RWPE2 (cell line): Measurements from ENCODE around the gene POLD1.

Source experiments
- ATAC-seq: fragments of 200-7000 bp; cut with Tn5 transposase; 3 replicates; pipeline ENCODE4 v1.9.1; 2021; ENCODE audit warnings: low read depth
- DNase-seq: peaks from one replicate; pipeline ENCODE4 v3.0.0-alpha.2; 2020; ENCODE audit warnings: low spot score
- H3K27ac ChIP-seq: fragments of 450-650 bp; 2 replicates; pipeline ENCODE4 v1.5.1; 2017; ENCODE audit warnings: mild to moderate bottlenecking; ENCODE audit not compliant: poor library complexity, severe bottlenecking
- H3K27me3 ChIP-seq: fragments of 250-450 bp; sonication (Bioruptor Pico); 2 replicates; pipeline ENCODE4 v1.5.1; 2021; ENCODE audit warnings: mild to moderate bottlenecking, moderate library complexity; ENCODE audit not compliant: insufficient read depth, poor library complexity, severe bottlenecking
- H3K36me3 ChIP-seq: fragments of 250-450 bp; sonication (Bioruptor Pico); 2 replicates; pipeline ENCODE4 v1.5.1; 2020; ENCODE audit warnings: low read depth, mild to moderate bottlenecking, moderate library complexity
- H3K4me1 ChIP-seq: fragments of 250-450 bp; sonication (Bioruptor Pico); 2 replicates; pipeline ENCODE4 v1.5.1; 2021; ENCODE audit warnings: mild to moderate bottlenecking, moderate library complexity; ENCODE audit not compliant: insufficient read depth, poor library complexity, severe bottlenecking
- H3K4me3 ChIP-seq: fragments of 250-450 bp; sonication (Bioruptor Pico); 2 replicates; pipeline ENCODE4 v1.5.1; 2021; ENCODE audit warnings: mild to moderate bottlenecking, moderate library complexity; ENCODE audit not compliant: severe bottlenecking
- H3K9me3 ChIP-seq: fragments of 250-450 bp; sonication (Bioruptor Pico); 2 replicates; pipeline ENCODE4 v1.5.1; 2021; ENCODE audit warnings: mild to moderate bottlenecking, moderate library complexity; ENCODE audit not compliant: severe bottlenecking
- TF ChIP-seq, protein P1 (sequence below): fragments of 450-650 bp; IDR thresholded peaks from one replicate; pipeline ENCODE4 v1.5.1; 2017; ENCODE audit warnings: mild to moderate bottlenecking, moderate library complexity; ENCODE audit not compliant: poor library complexity, severe bottlenecking

The POLD1 gene

DNA sequence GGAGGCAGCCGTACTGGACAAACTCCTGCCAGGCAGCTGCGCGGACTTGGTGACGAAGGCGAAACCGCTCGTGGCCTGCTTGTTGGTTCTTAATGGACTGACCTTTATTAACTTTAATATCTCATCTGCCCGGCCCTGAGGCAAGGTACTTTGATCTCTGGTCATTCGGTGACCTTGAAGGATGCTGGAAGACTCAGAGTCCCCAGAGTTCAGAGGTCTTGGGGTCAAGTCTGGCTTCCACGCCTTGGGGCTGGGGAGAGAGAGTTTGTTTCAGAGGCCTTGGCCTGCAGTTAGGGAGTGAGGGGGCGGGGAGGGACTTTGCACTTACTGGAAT is 82.5 kb downstream of the POLD1 start:
- DNase-seq = no peak
- H3K9me3 ChIP-seq = no peaks in the 10 kb centered on the region
- no peaks in the 10 kb centered on the region for H3K4me1 ChIP-seq
- H3K27ac ChIP-seq = no peak overlapping the region
- no peak overlapping the region for H3K4me3 ChIP-seq
- ATAC-seq = no peak
- H3K27me3 ChIP-seq = no peaks in the 10 kb centered on the region
- TF ChIP-seq, protein P1, sequence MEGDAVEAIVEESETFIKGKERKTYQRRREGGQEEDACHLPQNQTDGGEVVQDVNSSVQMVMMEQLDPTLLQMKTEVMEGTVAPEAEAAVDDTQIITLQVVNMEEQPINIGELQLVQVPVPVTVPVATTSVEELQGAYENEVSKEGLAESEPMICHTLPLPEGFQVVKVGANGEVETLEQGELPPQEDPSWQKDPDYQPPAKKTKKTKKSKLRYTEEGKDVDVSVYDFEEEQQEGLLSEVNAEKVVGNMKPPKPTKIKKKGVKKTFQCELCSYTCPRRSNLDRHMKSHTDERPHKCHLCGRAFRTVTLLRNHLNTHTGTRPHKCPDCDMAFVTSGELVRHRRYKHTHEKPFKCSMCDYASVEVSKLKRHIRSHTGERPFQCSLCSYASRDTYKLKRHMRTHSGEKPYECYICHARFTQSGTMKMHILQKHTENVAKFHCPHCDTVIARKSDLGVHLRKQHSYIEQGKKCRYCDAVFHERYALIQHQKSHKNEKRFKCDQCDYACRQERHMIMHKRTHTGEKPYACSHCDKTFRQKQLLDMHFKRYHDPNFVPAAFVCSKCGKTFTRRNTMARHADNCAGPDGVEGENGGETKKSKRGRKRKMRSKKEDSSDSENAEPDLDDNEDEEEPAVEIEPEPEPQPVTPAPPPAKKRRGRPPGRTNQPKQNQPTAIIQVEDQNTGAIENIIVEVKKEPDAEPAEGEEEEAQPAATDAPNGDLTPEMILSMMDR = no peak
- H3K36me3 ChIP-seq = no peaks in the 10 kb centered on the region

DNA sequence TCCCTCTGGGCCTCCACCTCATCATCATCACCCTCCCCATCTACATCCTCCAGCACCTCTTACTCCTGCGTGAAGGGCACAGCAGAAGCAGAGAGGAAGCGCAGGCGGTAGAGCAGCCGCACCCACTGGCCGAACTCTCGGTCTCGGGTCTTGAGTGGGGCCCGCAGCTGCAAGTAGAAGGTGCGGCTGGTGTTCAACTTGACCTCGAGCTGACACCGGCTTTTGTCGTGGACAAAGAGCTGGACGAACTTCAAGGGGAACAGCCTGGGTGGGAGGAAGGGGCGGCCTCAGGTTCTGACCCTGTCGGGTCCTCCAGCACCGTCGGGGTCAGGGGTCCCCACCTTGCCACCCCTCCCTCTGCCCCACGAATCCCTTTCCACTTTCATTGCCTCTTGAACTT is 83.4 kb downstream of the POLD1 start:
- no peaks in the 10 kb centered on the region for H3K27me3 ChIP-seq
- H3K9me3 ChIP-seq = no peaks in the 10 kb centered on the region
- ATAC-seq (no peak), DNase-seq (no peak)
- no peak overlapping the region for H3K27ac ChIP-seq
- H3K4me3 ChIP-seq = no peak overlapping the region
- H3K4me1 ChIP-seq = no peaks in the 10 kb centered on the region
- TF ChIP-seq, protein P1 = no peak
- no peaks in the 10 kb centered on the region for H3K36me3 ChIP-seq
